Hepatocyte (in vitro differentiated cells): ENCODE data around the gene FBRSL1. TPM values are rescaled to one million over a fixed set of nuclear protein-coding genes. Genes with fewer than 3 reads are reported as not detected.

Source experiments
- DNase-seq: peaks from one replicate; pipeline ENCODE4 v3.0.0-alpha.2; 2016; ENCODE audit warnings: low spot score
- H2AFZ ChIP-seq: fragments of 200-600 bp; sonication (generic); 2 replicates; pipeline ENCODE4 v1.6.0; 2016; ENCODE audit warnings: antibody characterized with exemption, mild to moderate bottlenecking
- H3K27ac ChIP-seq: fragments of 200-600 bp; sonication (generic); 2 replicates; pipeline ENCODE4 v1.5.1; 2016; ENCODE audit warnings: mild to moderate bottlenecking
- H3K27me3 ChIP-seq: fragments of 200-600 bp; sonication (generic); 2 replicates; pipeline ENCODE4 v1.6.1; 2016
- H3K36me3 ChIP-seq: fragments of 200-600 bp; sonication (generic); replicated peaks from 2 replicates; pipeline ENCODE4 v1.5.1; 2016; ENCODE audit warnings: low read depth; ENCODE audit not compliant: insufficient read depth
- H3K4me1 ChIP-seq: fragments of 200-600 bp; sonication (generic); 2 replicates; pipeline ENCODE4 v1.5.1; 2016; ENCODE audit warnings: mild to moderate bottlenecking, moderate library complexity; ENCODE audit not compliant: insufficient read depth
- H3K4me2 ChIP-seq: fragments of 200-600 bp; sonication (generic); 2 replicates; pipeline ENCODE4 v1.6.0; 2016
- H3K4me3 ChIP-seq: fragments of 200-600 bp; sonication (generic); 2 replicates; pipeline ENCODE4 v1.5.1; 2016; ENCODE audit warnings: mild to moderate bottlenecking
- H3K79me2 ChIP-seq: fragments of 200-600 bp; sonication (generic); 2 replicates; pipeline ENCODE4 v1.6.0; 2017; ENCODE audit warnings: mild to moderate bottlenecking
- H3K9me2 ChIP-seq: fragments of 200-600 bp; sonication (generic); replicated peaks from 2 replicates; pipeline ENCODE4 v1.6.0; 2017; ENCODE audit warnings: mild to moderate bottlenecking; ENCODE audit not compliant: insufficient read depth
- H3K9me3 ChIP-seq: fragments of 200-600 bp; sonication (generic); 2 replicates; pipeline ENCODE4 v1.5.1; 2016; ENCODE audit warnings: low read depth, mild to moderate bottlenecking
- H4K20me1 ChIP-seq: fragments of 200-600 bp; sonication (generic); 2 replicates; pipeline ENCODE4 v1.6.0; 2016; ENCODE audit warnings: mild to moderate bottlenecking; ENCODE audit not compliant: insufficient read depth, poor library complexity, severe bottlenecking
- CTCF ChIP-seq: fragments of 200-600 bp; sonication (generic); IDR thresholded peaks from 2 replicates; pipeline ENCODE4 v1.5.1; 2016; ENCODE audit warnings: antibody characterized with exemption, mild to moderate bottlenecking; ENCODE audit not compliant: poor library complexity
- EZH2 ChIP-seq: fragments of 200-600 bp; sonication (generic); IDR thresholded peaks from 2 replicates; pipeline ENCODE4 v1.6.1; 2016; ENCODE audit warnings: antibody characterized with exemption, mild to moderate bottlenecking, borderline replicate concordance
- EZH2phosphoT487 ChIP-seq: fragments of 200-600 bp; sonication (generic); IDR thresholded peaks from one replicate; pipeline ENCODE4 v1.6.1; 2018; ENCODE audit warnings: antibody characterized with exemption, mild to moderate bottlenecking, low read depth, moderate library complexity; ENCODE audit not compliant: unreplicated experiment, severe bottlenecking
- WGBS: methylation state at CpG from one replicate; pipeline ENCODE4 v1.1.6; 2016; ENCODE audit warnings: low lambda C conversion rate; ENCODE audit errors: missing lambda C conversion rate; 5-methylcytosine and 5-hydroxymethylcytosine counted together
- polyA plus RNA-seq: library from polyadenylated mRNA; unstranded; fragments of >200 nt; fragmentation: Nextera tagmentation; extraction: Ambion mirVana; gene quantifications from 2 replicates; pipeline ENCODE4 v1.2.1, GENCODE V29; 2016
- total RNA-seq: library from RNA; depleted of rRNA; stranded (reverse); fragments of >200 nt; gene quantifications from 2 replicates; pipeline ENCODE4 v1.2.3, GENCODE V29; 2014

Gene FBRSL1
- total and polyA plus RNA-seq, 2 experiments from 2014 or later: 18.5 to 61.1 TPM

- TF ChIP-seq EZH2: no peak
- TF ChIP-seq EZH2phosphoT487: no peak
- no peak for TF ChIP-seq CTCF
- Histone ChIP-seq H3K4me2 (no peak overlapping the region), H3K79me2 (no peaks in the 10 kb centered on the region), H3K27ac (no peak overlapping the region), H3K4me3 (no peak overlapping the region), H3K27me3 (peaks cover 16% of the 10 kb centered on the region), H3K9me2 (no peaks in the 10 kb centered on the region), H3K36me3 (no peaks in the 10 kb centered on the region), H4K20me1 (no peaks in the 10 kb centered on the region), H3K4me1 (no peaks in the 10 kb centered on the region), H2AFZ (no peak overlapping the region), H3K9me3 (no peaks in the 10 kb centered on the region)
- no peak for DNase-seq
- 90% methylated on average over 9 of the region's 9 CpGs for WGBS
Observed at GRCh38 chr12:132482771-132483170, 7.2 kb upstream of the FBRSL1 start.

GRCh38 chr12:132483208-132483607, 6.7 kb upstream of the FBRSL1 start:
- Histone ChIP-seq H2AFZ (no peak overlapping the region), H3K27me3 (peaks cover 16% of the 10 kb centered on the region), H3K27ac (no peak overlapping the region), H3K4me2 (no peak overlapping the region), H4K20me1 (no peaks in the 10 kb centered on the region), H3K4me3 (no peak overlapping the region), H3K9me3 (no peaks in the 10 kb centered on the region), H3K36me3 (no peaks in the 10 kb centered on the region), H3K79me2 (no peaks in the 10 kb centered on the region), H3K9me2 (no peaks in the 10 kb centered on the region), H3K4me1 (no peaks in the 10 kb centered on the region)
- no peak for TF ChIP-seq EZH2
- TF ChIP-seq CTCF: no peak
- no peak for TF ChIP-seq EZH2phosphoT487
- 96% methylated on average over 27 of the region's 27 CpGs for WGBS
- no peak for DNase-seq

- WGBS: 91% methylated on average over 14 of the region's 17 CpGs
- H4K20me1 ChIP-seq: no peaks in the 10 kb centered on the region
- H3K4me2 ChIP-seq: no peak overlapping the region
- H3K4me1 ChIP-seq: peaks cover 3% of the 10 kb centered on the region
- TF ChIP-seq EZH2: no peak
- TF ChIP-seq CTCF: no peak
- no peak for TF ChIP-seq EZH2phosphoT487
- H3K9me2 ChIP-seq: no peaks in the 10 kb centered on the region
- no peaks in the 10 kb centered on the region for H3K36me3 ChIP-seq
- no peak overlapping the region for H2AFZ ChIP-seq
- no peak overlapping the region for H3K27ac ChIP-seq
- H3K27me3 ChIP-seq: peaks cover 16% of the 10 kb centered on the region
- H3K9me3 ChIP-seq: no peaks in the 10 kb centered on the region
- no peaks in the 10 kb centered on the region for H3K79me2 ChIP-seq
- DNase-seq: no peak
- no peak overlapping the region for H3K4me3 ChIP-seq
Observed at GRCh38 chr12:132483612-132484011, 6.3 kb upstream of the FBRSL1 start.

GRCh38 chr12:132484183-132484890, 5.6 kb upstream of the FBRSL1 start:
- Histone ChIP-seq H3K4me2 (no peak overlapping the region), H3K36me3 (no peaks in the 10 kb centered on the region), H3K27me3 (peaks cover 16% of the 10 kb centered on the region), H3K9me2 (no peaks in the 10 kb centered on the region), H3K4me3 (no peak overlapping the region), H3K27ac (no peak overlapping the region), H3K79me2 (no peaks in the 10 kb centered on the region), H3K9me3 (no peaks in the 10 kb centered on the region), H4K20me1 (no peaks in the 10 kb centered on the region), H2AFZ (no peak overlapping the region), H3K4me1 (peaks cover 9% of the 10 kb centered on the region)
- TF ChIP-seq EZH2phosphoT487: no peak
- no peak for TF ChIP-seq EZH2
- TF ChIP-seq CTCF: no peak
- no peak for DNase-seq
- WGBS: 84% methylated on average over 16 of the region's 28 CpGs
